ENCODE measurements around the gene CCDC71. TPM values are rescaled to one million over a fixed set of nuclear protein-coding genes. Genes with fewer than 3 reads are reported as not detected.

The CCDC71 gene
- total and polyA plus RNA-seq, 9 of the 15 experiments (the other 6 are each of a cell fraction or from before 2014, with no cell fraction given) = 0.13 to 19.3 (median 14.3) TPM

- TF ChIP-seq ZNF639 (CRISPR knock-in tag; conservative IDR thresholded peaks at IDR 0.05 in 1 of 2, IDR thresholded peaks at IDR 0.05 in 1 of 2) = no peak
- no peak for TF ChIP-seq BCL6 (CRISPR knock-in tag; IDR thresholded peaks at IDR 0.05)
- no peak for TF ChIP-seq C11orf30 (IDR thresholded peaks at IDR 0.05; ENCODE audit: low read depth)
- TF ChIP-seq POLR2G (IDR thresholded peaks at IDR 0.05; ENCODE audit: low read depth, low read length) = peak; percentile 38; the same call in 1 of the 2 replicates
- peak; percentile 28; the same call in 1 of the 2 replicates for TF ChIP-seq RBFOX2 (IDR thresholded peaks at IDR 0.05; ENCODE audit: low read depth, low read length)
- 0 out of 2 replicates have a peak, but pooled peaks have one; percentile 31 for TF ChIP-seq POLR2A (conservative IDR thresholded peaks at IDR 0.05)
- no peak for TF ChIP-seq NEUROD1 (IDR thresholded peaks at IDR 0.05; ENCODE audit: borderline replicate concordance, low read depth, low read length, partially characterized antibody)
- no peak for TF ChIP-seq KAT2B (IDR thresholded peaks at IDR 0.05; ENCODE audit: low read depth, low read length)
- no peak for TF ChIP-seq MEIS2 (IDR thresholded peaks at IDR 0.05; ENCODE audit: partially characterized antibody)
- TF ChIP-seq STAG1 (CRISPR knock-in tag; IDR thresholded peaks at IDR 0.05; ENCODE audit: borderline replicate concordance) = no peak
- no peak for TF ChIP-seq HDAC6 (IDR thresholded peaks at IDR 0.05; ENCODE audit: low read depth, low read length)
Observed at GRCh38 chr3:49162751-49163419, 3.2 kb downstream of the CCDC71 start (continued).
